HG03039 (cell line): Measurements from ENCODE around the gene KCNMB1.

Source experiments
- ATAC-seq: cut with Tn5 transposase; IDR thresholded peaks from one replicate; pipeline ENCODE4 v1.9.1; 2021; ENCODE audit warnings: mild to moderate bottlenecking, moderate library complexity; ENCODE audit not compliant: unreplicated experiment

KCNMB1 gene

GRCh38 chr5:170416526-170416925, 27.4 kb upstream of the KCNMB1 start:
- ATAC-seq: no peak

- no peak for ATAC-seq
These were observed 25.6 kb upstream of the KCNMB1 start for GRCh38 chr5:170414786-170415185.

- ATAC-seq: no peak
These were observed 24.7 kb upstream of the KCNMB1 start for GRCh38 chr5:170413897-170414296.

- ATAC-seq: no peak
These were observed 21.9 kb upstream of the KCNMB1 start for GRCh38 chr5:170411100-170411499.

- no peak for ATAC-seq
These were observed 21.2 kb upstream of the KCNMB1 start for GRCh38 chr5:170410401-170410800.

- no peak for ATAC-seq
These were observed 19.9 kb upstream of the KCNMB1 start for GRCh38 chr5:170408877-170409660.

GRCh38 chr5:170408226-170408625, 19.1 kb upstream of the KCNMB1 start:
- no peak for ATAC-seq

GRCh38 chr5:170407062-170407461, 17.9 kb upstream of the KCNMB1 start:
- no peak for ATAC-seq

GRCh38 chr5:170405817-170406216, 16.6 kb upstream of the KCNMB1 start:
- no peak for ATAC-seq

- ATAC-seq: no peak
These were observed 15.2 kb upstream of the KCNMB1 start for GRCh38 chr5:170404398-170404797.

- no peak for ATAC-seq
These were observed 14.5 kb upstream of the KCNMB1 start for GRCh38 chr5:170403675-170404074.

- no peak for ATAC-seq
These were observed 13.3 kb upstream of the KCNMB1 start for GRCh38 chr5:170402508-170402907.

- ATAC-seq: no peak
These were observed 7.9 kb upstream of the KCNMB1 start for GRCh38 chr5:170397059-170397458.

GRCh38 chr5:170393958-170394357, 4.8 kb upstream of the KCNMB1 start:
- ATAC-seq: no peak

- no peak for ATAC-seq
These were observed 4.1 kb upstream of the KCNMB1 start for GRCh38 chr5:170393235-170393634.

GRCh38 chr5:170390472-170390871, 1.3 kb upstream of the KCNMB1 start:
- no peak for ATAC-seq

- ATAC-seq: no peak
These were observed 354 bp upstream of the KCNMB1 start for GRCh38 chr5:170389550-170389892.

GRCh38 chr5:170387775-170388639, 1.2 kb downstream of the KCNMB1 start:
- no peak for ATAC-seq

- no peak for ATAC-seq
These were observed 2.3 kb downstream of the KCNMB1 start for GRCh38 chr5:170386743-170387395.

GRCh38 chr5:170383227-170383626, 5.9 kb downstream of the KCNMB1 start:
- ATAC-seq: no peak

GRCh38 chr5:170382790-170383189, 6.4 kb downstream of the KCNMB1 start:
- no peak for ATAC-seq
